Urothelium cell line (cell line): Measurements from ENCODE around the gene NFYC.

Experiments used
- DNase-seq: peaks from one replicate; pipeline ENCODE4 v3.0.0; 2011; ENCODE audit warnings: low spot score, mixed read lengths
- FAIRE-seq: peaks from 2 replicates; lab custom pipeline; 2011; peaks lifted over from hg19 to GRCh38; lab: Jason Lieb, UNC

Gene NFYC

GRCh38 chr1:40817791-40818263 lies 126.3 kb downstream of the NFYC start:
- no peak for DNase-seq
- no peak for FAIRE-seq

- no peak for DNase-seq
- no peak for FAIRE-seq
These were observed 126.9 kb downstream of the NFYC start for GRCh38 chr1:40818264-40818961.

- FAIRE-seq: no peak
- no peak for DNase-seq
These were observed 127.6 kb downstream of the NFYC start for GRCh38 chr1:40819101-40819500.

- no peak for DNase-seq
- FAIRE-seq: peak; percentile 87
These were observed 128.8 kb downstream of the NFYC start for GRCh38 chr1:40820251-40820797.
